SH-SY5Y (cell line): ENCODE measurements around the gene DIAPH3.

Experiments used
- GATA2 ChIP-seq: IDR thresholded peaks from 2 replicates; pipeline ENCODE4 v1.6.1; 2011; ENCODE audit warnings: mild to moderate bottlenecking, low read depth, low read length
- GATA3 ChIP-seq: IDR thresholded peaks from 2 replicates; pipeline ENCODE4 v1.6.1; 2011; ENCODE audit warnings: low read depth, mild to moderate bottlenecking, low read length, moderate library complexity

DNA sequence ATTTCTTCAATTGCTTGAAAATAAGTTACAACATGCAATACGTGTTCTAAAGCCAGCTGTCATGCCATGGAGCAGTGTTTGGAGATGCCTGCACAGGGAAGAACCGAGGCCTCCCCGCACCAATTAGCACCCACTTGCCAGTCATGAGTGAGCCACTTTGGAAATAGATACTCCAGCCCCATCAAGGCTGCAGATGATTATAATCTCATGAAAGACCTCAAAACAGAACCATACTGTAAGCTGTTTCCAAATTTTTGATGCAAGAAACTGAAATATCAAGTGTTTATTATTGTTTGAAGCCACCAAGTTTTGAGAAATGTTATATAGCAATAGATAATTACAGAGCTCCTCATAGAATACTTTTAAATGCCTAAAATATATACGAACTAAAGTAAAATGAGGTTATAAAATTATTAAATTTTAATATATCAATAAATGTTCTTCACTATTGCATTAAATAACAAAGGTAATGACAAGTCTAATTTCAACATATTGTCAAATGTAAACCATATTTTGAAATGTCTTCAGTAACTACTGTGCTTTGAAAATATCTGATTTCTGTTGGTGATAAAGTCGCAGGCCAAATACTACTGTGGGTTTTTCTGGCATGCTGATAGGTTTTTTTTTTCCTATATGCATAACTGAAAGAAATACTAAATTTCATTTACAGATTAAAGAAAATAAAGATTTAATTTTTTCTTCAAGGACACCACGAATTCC lies 43.0 kb downstream of the DIAPH3 start:
- no peak for TF ChIP-seq GATA3
- no peak for TF ChIP-seq GATA2
